Cardiac muscle cell (in vitro differentiated cells and primary cell): ENCODE results near the gene EXOC4. TPM values are rescaled to one million over a fixed set of nuclear protein-coding genes. Genes with fewer than 3 reads are reported as not detected.

ENCODE experiments used
- DNase-seq, 2 donors: peaks; one replicate each; pipeline versions ENCODE4 v3.0.0 to v3.0.0-alpha.2; 2010 to 2017; ENCODE audit warnings: low read depth in 1 of 2, low spot score in 1 of 2
- H3K27ac ChIP-seq: fragments of 200-600 bp; sonication (generic); 2 replicates; pipeline ENCODE4 v1.5.1; 2016
- H3K27me3 ChIP-seq: fragments of 200-600 bp; sonication (generic); 2 replicates; pipeline ENCODE4 v1.6.0; 2016; ENCODE audit warnings: control low read depth
- H3K36me3 ChIP-seq: fragments of 200-600 bp; sonication (generic); 2 replicates; pipeline ENCODE4 v1.5.1; 2016; ENCODE audit warnings: control low read depth
- H3K4me1 ChIP-seq: fragments of 200-600 bp; sonication (generic); 2 replicates; pipeline ENCODE4 v1.8.1; 2017; ENCODE audit warnings: low read depth, mild to moderate bottlenecking, mixed run types
- H3K4me3 ChIP-seq: fragments of 200-600 bp; sonication (generic); 2 replicates; pipeline ENCODE4 v1.5.1; 2016; ENCODE audit warnings: mild to moderate bottlenecking
- H3K9me3 ChIP-seq: fragments of 200-600 bp; sonication (generic); 2 replicates; pipeline ENCODE4 v1.5.1; 2017; ENCODE audit warnings: low read depth, mild to moderate bottlenecking, control low read depth
- CTCF ChIP-seq: IDR thresholded peaks from 2 replicates; pipeline ENCODE4 v1.5.1; 2012; ENCODE audit warnings: low read depth, mild to moderate bottlenecking, low read length
- polyA plus RNA-seq: library from polyadenylated mRNA; unstranded; fragments of >200 nt; fragmentation: Nextera tagmentation; extraction: Ambion mirVana; gene quantifications from 2 replicates; pipeline ENCODE4 v1.2.1, GENCODE V29; 2016
- total RNA-seq: library from RNA; depleted of rRNA; stranded (reverse); fragments of >200 nt; gene quantifications from 2 replicates; pipeline ENCODE4 v1.2.3, GENCODE V29; 2016

EXOC4 gene
- total and polyA plus RNA-seq, 2 experiments from 2014 or later = 33.6 to 46.0 TPM

DNA sequence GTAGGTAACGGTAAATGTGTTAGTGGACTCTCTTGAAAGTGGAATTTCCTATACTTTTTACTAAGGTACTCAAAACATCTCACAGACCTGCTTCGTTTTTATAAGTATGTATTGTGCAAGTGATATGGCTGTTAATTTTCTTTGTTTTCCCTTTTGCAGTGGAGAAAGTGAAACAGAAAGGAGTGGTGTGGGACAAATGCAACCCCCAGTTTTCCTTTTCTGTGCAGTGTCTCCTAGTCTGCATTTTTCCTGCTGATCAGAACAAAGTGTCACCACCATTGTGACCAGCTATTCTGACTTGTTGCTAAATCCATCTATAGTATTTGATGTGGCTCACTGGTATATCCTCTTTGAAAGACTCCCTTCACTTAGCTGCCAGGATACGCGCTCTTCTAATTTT lies 410.0 kb downstream of the EXOC4 start:
- no peak overlapping the region for H3K27ac ChIP-seq
- no peak overlapping the region for H3K4me3 ChIP-seq
- H3K27me3 ChIP-seq = no peaks in the 10 kb centered on the region
- TF ChIP-seq CTCF = no peak
- no peaks in the 10 kb centered on the region for H3K36me3 ChIP-seq
- DNase-seq = no peak
- H3K4me1 ChIP-seq = no peaks in the 10 kb centered on the region
- H3K9me3 ChIP-seq = no peaks in the 10 kb centered on the region

DNA sequence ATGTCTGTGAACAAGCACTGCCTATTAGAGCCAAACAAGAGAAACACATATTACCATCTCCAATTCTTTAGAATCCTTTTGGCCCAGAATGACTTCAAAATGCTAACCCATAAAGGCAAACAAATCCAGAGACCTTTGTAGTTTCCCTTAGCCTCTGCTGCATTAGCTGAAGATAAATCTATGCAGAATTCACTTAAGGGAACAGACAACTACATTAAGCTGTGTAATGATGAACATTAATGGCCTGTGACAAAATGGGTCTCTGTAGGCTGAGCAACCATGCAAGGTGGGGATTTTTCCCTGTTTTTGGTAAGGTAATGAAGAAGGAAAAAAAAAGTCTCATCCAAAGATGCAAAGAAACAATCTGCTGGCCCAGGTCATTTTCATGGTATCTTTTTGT lies 411.6 kb downstream of the EXOC4 start:
- DNase-seq = no peak
- Histone ChIP-seq H3K9me3 (no peaks in the 10 kb centered on the region), H3K4me3 (no peak overlapping the region), H3K36me3 (no peaks in the 10 kb centered on the region), H3K4me1 (peaks cover under 1% of the 10 kb centered on the region), H3K27me3 (no peaks in the 10 kb centered on the region), H3K27ac (no peak overlapping the region)
- no peak for TF ChIP-seq CTCF

GRCh38 chr7:133668296-133669060 lies 415.6 kb downstream of the EXOC4 start:
- TF ChIP-seq CTCF = no peak
- Histone ChIP-seq H3K36me3 (no peaks in the 10 kb centered on the region), H3K27me3 (no peaks in the 10 kb centered on the region), H3K4me1 (peaks cover 10% of the 10 kb centered on the region), H3K4me3 (no peak overlapping the region), H3K27ac (no peak overlapping the region), H3K9me3 (no peaks in the 10 kb centered on the region)
- no peak for DNase-seq

DNA sequence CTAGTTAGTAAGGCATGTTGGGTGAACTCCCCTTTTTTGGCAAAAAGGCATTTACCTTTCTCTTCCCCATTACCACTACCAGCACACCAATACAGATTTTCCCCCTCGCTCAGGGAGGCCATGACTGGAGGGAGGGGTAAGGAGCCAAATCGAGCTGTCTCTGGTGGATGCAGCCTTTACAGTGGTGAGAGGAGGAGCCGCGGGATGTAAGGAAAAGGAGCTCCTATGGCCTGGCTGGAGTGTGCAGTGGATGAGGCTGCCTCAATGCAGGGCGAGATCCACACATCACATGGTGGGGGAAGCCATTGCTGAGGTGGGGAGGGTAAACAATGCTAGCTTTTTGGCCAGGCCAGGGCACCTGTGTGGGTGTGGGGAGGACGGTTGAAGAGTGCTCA lies 416.2 kb downstream of the EXOC4 start:
- Histone ChIP-seq H3K27ac (no peak overlapping the region), H3K9me3 (no peaks in the 10 kb centered on the region), H3K4me1 (peaks cover 10% of the 10 kb centered on the region), H3K27me3 (no peaks in the 10 kb centered on the region), H3K4me3 (no peak overlapping the region), H3K36me3 (no peaks in the 10 kb centered on the region)
- DNase-seq = no peak
- no peak for TF ChIP-seq CTCF

DNA sequence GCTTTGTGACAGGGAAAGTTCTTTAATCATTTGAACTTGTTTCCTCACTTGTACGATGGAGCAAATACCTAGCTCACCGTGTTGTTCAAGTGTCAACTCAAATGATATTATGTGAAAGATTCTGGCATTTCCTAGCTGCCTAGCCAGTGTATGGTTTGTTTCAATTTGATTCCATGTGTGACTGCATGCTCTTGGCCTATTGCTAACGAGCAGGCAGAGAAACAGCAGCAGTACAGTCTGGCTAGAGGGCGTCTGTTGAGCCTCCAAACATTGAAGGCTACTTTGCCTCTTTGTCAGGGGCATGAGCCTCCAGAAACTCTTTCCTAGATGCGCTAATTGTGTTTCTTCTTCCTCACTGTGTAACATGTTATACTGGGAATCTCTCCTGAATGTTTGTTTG lies 417.4 kb downstream of the EXOC4 start:
- TF ChIP-seq CTCF = no peak
- DNase-seq = peak in 1 of 2 donors; percentile 24
- no peaks in the 10 kb centered on the region for H3K9me3 ChIP-seq
- H3K36me3 ChIP-seq = no peaks in the 10 kb centered on the region
- H3K4me3 ChIP-seq = no peak overlapping the region
- no peaks in the 10 kb centered on the region for H3K27me3 ChIP-seq
- H3K4me1 ChIP-seq = peaks cover 10% of the 10 kb centered on the region
- no peak overlapping the region for H3K27ac ChIP-seq
